ENCODE measurements around the gene BMF.
"Not testable (repeated sequence)": the region's sequence is repeated elsewhere in the genome, so short reads cannot be mapped to it uniquely, and the experiment has no call there.

The BMF gene, protein sequence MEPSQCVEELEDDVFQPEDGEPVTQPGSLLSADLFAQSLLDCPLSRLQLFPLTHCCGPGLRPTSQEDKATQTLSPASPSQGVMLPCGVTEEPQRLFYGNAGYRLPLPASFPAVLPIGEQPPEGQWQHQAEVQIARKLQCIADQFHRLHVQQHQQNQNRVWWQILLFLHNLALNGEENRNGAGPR

DNA sequence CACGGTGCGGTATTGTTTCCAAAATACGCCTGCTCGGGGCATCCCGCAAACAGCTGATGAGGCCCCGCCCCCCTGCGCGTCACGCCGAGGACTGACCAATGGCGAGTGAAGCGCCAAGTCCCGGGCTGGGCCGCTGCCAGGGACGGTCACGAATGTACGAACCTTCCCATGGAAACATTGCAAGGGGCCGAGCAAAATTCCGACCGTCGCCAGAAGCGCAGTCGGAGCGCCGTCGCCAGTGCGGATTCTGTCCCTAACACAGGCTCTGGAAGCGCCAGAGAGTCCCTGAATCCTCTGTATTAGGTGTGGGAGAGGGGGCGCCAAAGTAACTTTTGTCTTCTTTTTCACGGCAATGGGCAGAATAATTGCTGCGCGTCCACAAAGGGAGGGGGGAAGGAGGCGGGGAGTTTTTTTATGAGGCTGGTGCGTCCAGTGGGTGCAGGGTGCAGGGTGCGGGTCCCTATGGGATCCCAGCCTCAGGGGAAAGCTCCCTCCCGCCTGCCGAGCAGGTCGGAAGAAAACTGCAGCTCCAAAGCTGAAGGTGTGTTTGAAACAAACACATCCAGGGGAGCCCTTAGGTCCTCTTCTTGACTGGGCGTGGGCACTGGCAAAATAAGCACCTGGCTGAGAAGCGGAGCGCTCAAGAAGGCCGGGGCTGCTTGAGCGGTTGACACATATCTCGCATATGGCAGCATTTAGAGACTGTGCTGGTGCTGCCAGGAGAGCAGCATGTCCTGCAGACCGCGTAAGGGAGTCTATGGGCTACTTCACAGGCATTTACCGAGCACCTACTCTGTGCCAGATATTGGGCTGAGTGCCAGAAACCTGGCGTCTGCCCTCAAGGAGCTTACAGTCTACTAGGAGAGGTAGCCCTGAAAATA is at the start of gene BMF:
Gene BMF, minus strand, starts transcription at position 25 of the 881 bp plus-strand sequence. CDS start 2,793 bp downstream, outside the sequence.
- Mint-ChIP-seq H3K4me1 (peaks cover 51% of the 10 kb centered on the region), H3K36me3 (peaks cover 20% of the 10 kb centered on the region), H3K4me3 (peak within 1 kb of the TSS; percentile 92), H3K9me3 (no peaks in the 10 kb centered on the region), H3K27ac (peak within 1 kb of the TSS; percentile 86)
- DNase-seq (ENCODE audit: low spot score in 2 of 2), result peak; percentile 94 to 98
- ATAC-seq, result peak; percentile 87

DNA sequence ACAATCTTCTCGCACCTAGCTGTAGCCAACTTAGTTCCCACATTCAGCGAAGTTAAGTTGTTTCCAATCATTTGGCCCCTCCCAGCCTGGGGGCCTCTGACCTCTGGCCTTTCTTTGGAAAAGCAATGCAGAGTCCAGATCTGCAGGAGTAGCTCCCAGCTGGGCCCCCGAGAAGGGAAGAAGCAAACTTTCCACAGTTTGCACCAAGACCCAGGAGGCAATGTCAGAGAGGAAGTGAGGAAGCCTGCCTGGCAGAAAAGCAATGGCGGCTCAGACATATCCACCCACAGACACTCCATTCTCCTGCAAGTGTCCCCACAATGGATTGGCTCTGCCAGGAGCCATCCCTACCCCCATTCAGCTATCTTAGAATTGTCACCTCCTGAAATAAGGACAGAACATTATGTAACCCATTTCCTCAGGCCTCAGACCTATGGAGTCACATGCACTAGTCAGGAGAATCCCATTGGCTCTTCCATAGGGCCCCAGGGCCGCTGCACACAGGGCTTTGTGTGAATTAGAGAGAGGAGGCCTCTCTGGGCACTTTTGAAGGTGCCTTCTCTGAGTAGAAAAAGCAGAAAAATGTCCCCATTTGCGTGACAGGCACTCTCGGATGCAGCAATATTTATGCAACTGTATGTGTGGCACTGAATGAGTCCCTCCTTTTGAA is 49.2 kb upstream of the BMF start:
- H3K9me3 Mint-ChIP-seq, result no peaks in the 10 kb centered on the region
- no peak for ATAC-seq
- H3K27ac Mint-ChIP-seq, result no peak overlapping the region
- H3K4me1 Mint-ChIP-seq, result peaks cover 6% of the 10 kb centered on the region
- no peak for DNase-seq (ENCODE audit: low spot score in 2 of 2)
- no peaks in the 10 kb centered on the region for H3K36me3 Mint-ChIP-seq
- H3K4me3 Mint-ChIP-seq, result no peak overlapping the region

DNA sequence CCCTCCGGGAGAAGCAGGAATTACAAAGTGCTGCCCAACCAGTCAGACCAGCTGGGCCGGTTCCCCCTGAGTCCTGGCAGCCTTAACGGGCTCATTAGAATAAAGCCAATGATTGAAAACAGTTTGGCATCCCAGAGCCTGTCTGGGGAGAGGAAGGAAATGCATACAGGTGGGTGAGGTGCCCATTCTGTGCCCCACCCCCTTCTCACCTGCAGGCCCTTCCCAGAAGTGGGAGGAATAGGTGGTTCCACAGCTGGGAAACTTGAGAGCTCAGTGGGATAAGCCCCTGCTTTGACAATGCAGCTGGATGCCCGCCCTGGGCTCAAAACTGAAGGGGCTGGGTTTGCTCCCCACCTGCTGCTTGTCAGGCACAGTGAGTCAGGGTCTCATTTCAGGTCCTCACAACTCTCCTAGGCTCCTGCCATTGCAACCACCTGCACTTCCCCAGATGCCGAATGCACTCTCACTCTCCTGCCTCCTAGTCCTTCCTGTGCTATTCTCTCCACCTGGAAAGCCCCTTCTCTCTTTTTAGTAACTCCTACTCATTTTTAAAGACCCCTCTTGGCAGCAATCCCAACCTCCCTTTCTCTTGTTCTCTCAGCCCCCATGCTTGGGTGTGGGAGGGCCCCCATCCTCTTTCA is 46.7 kb upstream of the BMF start:
- Mint-ChIP-seq H3K27ac (peak overlapping the region; percentile 73), H3K4me3 (no peak overlapping the region), H3K9me3 (no peaks in the 10 kb centered on the region), H3K4me1 (peaks cover 6% of the 10 kb centered on the region), H3K36me3 (no peaks in the 10 kb centered on the region)
- DNase-seq (ENCODE audit: low spot score in 2 of 2) (no peak), ATAC-seq (no peak)

DNA sequence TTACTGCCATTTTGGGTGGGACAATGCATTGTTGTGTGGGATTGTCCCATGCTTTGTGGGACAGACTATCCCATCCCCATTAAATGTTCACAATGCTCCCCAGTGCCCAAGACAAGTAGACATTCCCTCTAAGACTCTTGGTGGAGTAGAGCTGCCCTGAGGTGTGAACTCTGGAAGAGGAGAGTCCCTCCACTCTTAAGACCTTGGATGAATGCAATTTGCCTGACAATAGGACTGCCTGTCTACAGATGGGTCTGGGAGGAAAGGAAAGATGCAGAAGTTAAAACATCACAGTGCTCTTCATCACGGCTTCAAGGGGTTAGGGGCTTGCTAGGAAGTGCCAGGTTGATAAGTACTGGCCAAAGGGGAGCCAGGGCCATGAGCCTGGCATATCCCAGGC is 46.1 kb upstream of the BMF start:
- not testable (repeated sequence) for H3K4me1 Mint-ChIP-seq; DNase-seq (ENCODE audit: low spot score in 2 of 2); H3K4me3 Mint-ChIP-seq; H3K27ac Mint-ChIP-seq; H3K9me3 Mint-ChIP-seq; H3K36me3 Mint-ChIP-seq; ATAC-seq

DNA sequence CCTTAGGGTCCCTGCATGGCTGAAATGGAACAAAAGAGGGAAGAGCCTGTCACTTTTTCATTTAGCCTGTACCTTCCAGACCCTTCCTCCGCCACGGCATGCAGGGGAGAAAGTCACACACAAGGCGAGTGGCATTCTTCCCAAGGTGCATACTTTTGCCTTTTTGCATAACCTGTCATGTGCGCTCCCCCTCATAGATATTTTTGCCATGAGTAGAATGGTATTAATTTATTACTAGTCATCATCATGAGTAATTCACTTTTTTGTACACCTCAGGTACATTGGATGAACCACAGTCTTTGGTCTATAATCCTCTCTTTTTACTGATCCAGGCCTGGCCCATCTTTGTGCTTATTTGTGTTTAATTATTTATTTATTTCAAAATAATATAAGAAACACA is 43.3 kb upstream of the BMF start:
- H3K4me1 Mint-ChIP-seq, result peaks cover 6% of the 10 kb centered on the region
- H3K36me3 Mint-ChIP-seq, result no peaks in the 10 kb centered on the region
- H3K4me3 Mint-ChIP-seq, result no peak overlapping the region

DNA sequence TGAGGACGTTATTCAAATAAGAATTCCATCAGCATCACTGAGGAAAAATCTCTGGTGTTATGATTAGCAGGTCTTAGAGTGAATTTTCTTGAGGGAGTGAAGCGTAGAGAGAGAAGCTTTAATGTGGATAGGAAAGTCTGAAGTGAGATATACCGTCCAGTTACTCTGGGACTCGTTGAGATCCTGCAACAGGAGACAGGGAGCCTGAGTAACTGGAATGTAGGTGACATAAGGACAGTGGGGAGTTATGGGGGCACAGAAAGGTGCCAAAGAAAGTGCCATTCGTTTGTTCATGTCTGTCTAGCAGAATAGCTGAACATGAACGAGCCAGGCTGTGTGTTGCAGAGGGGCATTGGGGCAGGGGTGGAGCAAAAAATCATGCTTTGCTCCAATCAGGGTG is 42.8 kb upstream of the BMF start:
- peaks cover 4% of the 10 kb centered on the region for H3K9me3 Mint-ChIP-seq
- ATAC-seq (no peak), DNase-seq (ENCODE audit: low spot score in 2 of 2) (no peak)
- peaks cover 6% of the 10 kb centered on the region for H3K4me1 Mint-ChIP-seq
- no peak overlapping the region for H3K27ac Mint-ChIP-seq
- H3K36me3 Mint-ChIP-seq, result no peaks in the 10 kb centered on the region
- no peak overlapping the region for H3K4me3 Mint-ChIP-seq

More for the DNA sequence above, 43.3 kb upstream of the BMF start:
- ATAC-seq (no peak), DNase-seq (ENCODE audit: low spot score in 2 of 2) (no peak)
- Mint-ChIP-seq H3K9me3 (peaks cover 4% of the 10 kb centered on the region), H3K27ac (no peak overlapping the region)

DNA sequence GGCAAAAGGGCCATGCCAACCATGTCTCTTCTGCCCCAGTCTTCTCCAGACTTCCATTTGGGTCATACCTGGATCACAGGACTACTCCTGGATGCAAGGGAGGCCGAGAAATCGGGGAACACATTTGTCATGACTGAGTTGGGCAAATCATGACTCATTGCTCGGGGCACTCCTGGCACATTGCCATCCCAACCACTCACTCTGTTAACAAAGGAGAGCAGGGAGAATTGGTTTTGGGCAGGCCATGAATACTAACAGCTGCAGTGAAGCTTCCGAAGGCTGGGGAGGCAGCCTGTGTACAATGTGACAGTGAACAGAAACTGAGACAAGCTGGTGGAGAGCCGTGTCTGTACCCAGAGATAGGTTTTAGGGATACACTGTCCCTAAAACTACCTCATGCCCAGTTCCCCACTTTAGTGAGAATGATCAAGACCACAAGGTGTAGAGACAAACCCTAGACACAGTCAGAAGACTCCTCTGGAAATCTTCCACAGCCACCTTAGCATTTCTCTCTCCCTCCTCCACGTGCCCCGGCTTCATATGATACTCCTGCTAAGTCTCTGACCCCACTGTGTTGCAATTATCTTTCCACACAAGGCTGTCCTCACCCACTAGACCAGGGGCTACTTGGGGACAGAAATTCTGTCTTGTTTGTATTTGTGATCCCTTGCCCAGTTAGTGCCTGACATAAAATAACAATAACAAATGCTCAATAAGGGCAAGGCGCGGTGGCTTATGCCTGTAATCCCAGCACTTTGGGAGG is 41.7 kb upstream of the BMF start:
- Mint-ChIP-seq H3K36me3 (no peaks in the 10 kb centered on the region), H3K27ac (peak overlapping the region; percentile 27), H3K9me3 (peaks cover 4% of the 10 kb centered on the region), H3K4me3 (no peak overlapping the region), H3K4me1 (no peaks in the 10 kb centered on the region)
- DNase-seq (ENCODE audit: low spot score in 2 of 2) (no peak), ATAC-seq (no peak)

DNA sequence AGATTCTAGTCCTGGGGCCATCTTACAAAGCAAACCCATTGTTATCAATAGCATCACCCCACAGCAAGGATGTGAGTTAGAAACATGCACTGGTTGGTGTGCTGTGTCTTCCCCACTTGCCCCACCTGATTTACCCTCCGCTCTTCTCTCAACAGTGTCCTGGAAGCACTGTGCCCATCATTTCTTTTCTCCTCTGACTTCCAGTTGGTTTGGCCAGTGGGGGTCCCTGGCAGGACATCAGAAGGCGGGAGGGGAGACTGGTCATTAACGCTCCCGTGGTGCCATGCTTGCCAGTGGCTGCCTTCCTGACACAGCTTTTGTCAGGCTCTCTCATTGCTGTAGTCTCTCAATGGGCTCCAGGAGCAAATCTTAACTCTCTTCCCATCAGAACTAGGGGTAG is 40.7 kb upstream of the BMF start:
- Mint-ChIP-seq H3K4me1 (no peaks in the 10 kb centered on the region), H3K27ac (no peak overlapping the region), H3K36me3 (no peaks in the 10 kb centered on the region), H3K4me3 (no peak overlapping the region), H3K9me3 (peaks cover 4% of the 10 kb centered on the region)
- DNase-seq (ENCODE audit: low spot score in 2 of 2), result no peak
- ATAC-seq, result no peak

DNA sequence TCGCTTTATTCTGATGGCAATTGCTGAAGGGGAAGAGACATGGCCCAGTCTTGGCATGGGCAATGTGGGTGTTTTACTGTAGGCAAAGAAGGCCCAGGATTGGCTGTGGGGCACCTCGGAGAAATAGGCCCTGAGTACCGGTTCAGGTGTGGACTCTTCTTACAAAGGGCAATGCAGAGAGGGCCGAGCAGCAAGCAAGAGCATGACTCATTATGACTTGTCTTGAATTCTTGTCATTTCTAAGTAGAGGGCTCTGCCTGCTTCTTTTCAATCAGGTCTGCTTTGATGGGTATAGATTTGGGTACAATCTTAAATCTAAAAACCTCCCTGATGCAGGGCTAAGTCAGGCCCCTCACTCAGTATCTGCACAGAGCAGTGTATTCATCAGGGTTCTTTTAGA is 37.4 kb upstream of the BMF start:
- ATAC-seq, result peak; percentile 45
- no peak overlapping the region for H3K27ac Mint-ChIP-seq

DNA sequence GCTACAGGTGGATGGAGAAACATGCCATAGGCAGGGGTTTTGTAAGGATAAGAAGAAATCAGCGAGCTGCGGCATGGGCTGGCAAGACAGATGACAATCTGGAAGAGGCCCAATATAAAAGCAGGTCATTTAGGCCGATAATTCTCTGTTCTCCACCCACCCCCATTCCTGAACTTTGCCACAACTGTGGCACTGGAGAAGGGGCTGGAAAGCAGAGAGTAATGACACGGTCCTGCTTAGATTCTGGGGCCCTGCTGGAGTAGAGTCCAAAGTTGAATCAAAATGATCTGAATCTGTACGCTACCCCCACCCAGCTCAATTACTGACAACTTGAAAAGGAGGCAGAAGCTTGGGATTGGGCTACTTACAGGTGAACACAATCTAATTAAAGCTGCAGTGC is 33.7 kb upstream of the BMF start:
- Mint-ChIP-seq H3K4me1 (no peaks in the 10 kb centered on the region), H3K27ac (no peak overlapping the region), H3K9me3 (no peaks in the 10 kb centered on the region), H3K4me3 (no peak overlapping the region), H3K36me3 (no peaks in the 10 kb centered on the region)
- DNase-seq (ENCODE audit: low spot score in 2 of 2) (no peak), ATAC-seq (no peak)

More for the DNA sequence above, 37.4 kb upstream of the BMF start:
- no peaks in the 10 kb centered on the region for H3K4me1 Mint-ChIP-seq
- peaks cover 4% of the 10 kb centered on the region for H3K9me3 Mint-ChIP-seq
- DNase-seq (ENCODE audit: low spot score in 2 of 2), result no peak
- H3K36me3 Mint-ChIP-seq, result no peaks in the 10 kb centered on the region
- H3K4me3 Mint-ChIP-seq, result no peak overlapping the region

DNA sequence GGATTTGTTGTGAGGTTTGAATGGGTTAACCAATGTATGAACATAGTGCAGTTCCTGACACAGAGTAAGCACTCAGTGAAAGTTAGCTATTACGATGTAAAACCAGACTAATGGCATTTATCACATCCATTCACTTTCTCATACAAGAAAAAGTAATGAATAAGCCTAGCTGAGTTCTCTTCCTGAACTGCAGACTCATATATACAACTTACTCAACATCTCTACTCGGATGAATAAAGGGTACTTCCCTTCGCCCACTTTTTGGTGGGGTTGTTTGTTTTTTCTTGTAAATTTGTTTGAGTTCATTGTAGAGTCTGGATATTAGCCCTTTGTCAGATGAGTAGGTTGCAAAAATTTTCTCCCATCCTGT is 29.5 kb upstream of the BMF start:
- not testable (repeated sequence) for H3K4me1 Mint-ChIP-seq; H3K4me3 Mint-ChIP-seq; H3K27ac Mint-ChIP-seq; H3K36me3 Mint-ChIP-seq; DNase-seq (ENCODE audit: low spot score in 2 of 2); H3K9me3 Mint-ChIP-seq
- ATAC-seq, result peak; percentile 96

DNA sequence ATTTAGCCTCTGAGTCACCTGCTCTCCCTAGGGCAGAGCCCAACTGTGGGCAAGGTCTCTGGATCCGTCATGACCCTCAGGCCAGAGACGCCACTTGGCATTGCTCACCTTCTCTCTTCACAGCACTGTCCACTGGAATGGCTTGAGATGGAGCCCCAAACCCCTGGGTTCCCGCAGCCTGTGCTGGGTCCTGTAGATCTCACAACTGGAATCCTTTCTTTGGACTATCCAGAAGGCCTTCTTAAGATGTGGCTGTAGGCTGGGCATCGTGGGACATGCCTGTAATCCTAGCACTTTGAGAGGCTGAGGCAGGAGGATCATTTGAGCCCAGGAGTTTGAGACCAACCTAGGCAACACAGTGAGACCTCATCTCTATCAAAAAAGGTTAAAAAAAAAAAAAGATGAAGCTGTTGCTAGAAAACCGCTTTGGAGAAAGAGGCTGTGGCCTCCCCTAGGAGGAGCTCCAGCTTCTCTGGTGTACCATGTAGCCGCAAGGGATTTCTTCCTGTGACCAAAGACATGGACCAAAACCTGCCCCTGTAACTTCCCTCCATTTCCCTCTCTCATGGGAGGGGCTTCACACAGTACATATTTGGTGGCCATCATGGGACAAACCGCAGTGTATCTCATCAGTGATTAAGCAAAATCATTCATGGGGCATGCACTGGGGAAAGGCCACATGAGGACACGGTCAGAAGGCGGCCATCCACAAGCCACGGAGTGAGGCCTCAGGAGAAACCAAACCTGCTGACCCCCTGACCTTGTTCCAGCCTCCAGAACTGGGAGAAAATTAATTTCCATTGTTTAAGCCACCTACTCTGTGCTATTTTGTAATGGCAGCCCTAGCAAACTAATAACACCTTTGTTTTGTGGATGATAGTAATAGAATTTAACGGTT is 28.9 kb upstream of the BMF start:
- Mint-ChIP-seq H3K4me1 (no peaks in the 10 kb centered on the region), H3K9me3 (no peaks in the 10 kb centered on the region), H3K36me3 (no peaks in the 10 kb centered on the region), H3K27ac (no peak overlapping the region), H3K4me3 (no peak overlapping the region)
- DNase-seq (ENCODE audit: low spot score in 2 of 2) (no peak), ATAC-seq (no peak)

DNA sequence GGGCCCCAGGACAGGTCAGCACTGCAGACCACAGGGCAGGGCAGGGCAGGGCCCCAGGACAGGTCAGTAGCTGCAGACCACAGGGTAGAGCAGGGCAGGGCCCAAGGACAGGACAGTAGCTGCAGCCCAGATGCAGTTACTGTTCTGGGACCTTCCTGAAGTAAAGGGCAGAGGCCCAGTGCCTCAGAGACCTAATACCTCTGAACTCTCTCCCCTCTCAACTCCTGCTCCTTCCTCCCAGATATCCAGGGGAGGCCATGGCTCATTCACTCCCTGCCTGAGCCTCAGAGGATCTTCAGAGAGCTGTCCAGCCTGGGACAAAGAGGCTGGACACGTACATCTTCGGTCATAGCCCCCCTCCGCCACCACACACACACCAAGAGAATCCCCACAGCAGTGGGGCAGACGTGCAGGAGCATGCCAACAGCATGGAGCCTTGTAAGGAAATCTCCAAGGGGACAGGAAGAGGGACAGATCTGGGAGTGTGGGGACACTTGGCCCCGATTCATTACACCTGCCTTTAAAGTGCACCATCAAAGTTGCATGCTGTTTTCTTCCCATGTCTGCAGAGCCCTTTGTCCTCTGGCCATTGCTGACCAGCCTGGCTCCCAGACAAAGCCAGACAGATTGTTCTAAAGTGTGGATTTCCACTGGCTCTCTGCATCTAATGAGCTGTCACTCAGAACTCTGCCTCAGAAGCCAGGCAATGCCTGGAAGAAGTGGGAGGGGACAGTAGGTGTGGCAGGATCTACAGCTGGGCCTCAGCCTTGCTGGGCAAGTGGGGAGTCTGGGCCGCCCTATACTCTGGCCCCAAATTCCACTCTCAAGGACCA is 28.0 kb upstream of the BMF start:
- no peak overlapping the region for H3K27ac Mint-ChIP-seq
- H3K4me3 Mint-ChIP-seq, result no peak overlapping the region

More for the DNA sequence above, 28.0 kb upstream of the BMF start:
- Mint-ChIP-seq H3K36me3 (no peaks in the 10 kb centered on the region), H3K4me1 (no peaks in the 10 kb centered on the region), H3K9me3 (no peaks in the 10 kb centered on the region)
- DNase-seq (ENCODE audit: low spot score in 2 of 2), result no peak
- no peak for ATAC-seq
